Adrenal gland (tissue), 12 donors: Measurements from ENCODE around the gene SPACA1. TPM values are rescaled to one million over a fixed set of nuclear protein-coding genes. Genes with fewer than 3 reads are reported as not detected.

Source experiments
- DNase-seq, 7 donors: peaks; one replicate each; pipeline ENCODE4 v3.0.0-alpha.2; 2019 to 2020
- H3K27ac ChIP-seq, 5 donors: fragments of 200-600 bp; sonication (generic) in 4 of 5; 1 replicate in 3 of 5; 2 replicates in 2 of 5; pipeline versions ENCODE4 v1.5.1 to v1.8.0; 2016 to 2020; ENCODE audit warnings: mild to moderate bottlenecking in 1 of 5
- H3K27me3 ChIP-seq: fragments of 200-600 bp; 2 replicates; pipeline ENCODE4 v1.8.0; 2021
- H3K36me3 ChIP-seq, 2 donors: fragments of 200-600 bp; replicated peaks in 1 of 2; 1 replicate in 1 of 2; 2 replicates in 1 of 2; pipeline versions ENCODE4 v1.5.1 to v1.8.0; 2018 to 2022
- H3K4me1 ChIP-seq, 2 donors: fragments of 200-600 bp; replicated peaks in 1 of 2; 1 replicate in 1 of 2; 2 replicates in 1 of 2; pipeline versions ENCODE4 v1.5.1 to v1.8.0; 2018 to 2021
- H3K4me3 ChIP-seq, 4 donors: fragments of 200-600 bp; sonication (generic) in 3 of 4; one replicate each; pipeline ENCODE4 v1.5.1; 2016 to 2018
- H3K9me3 ChIP-seq, 3 donors: fragments of 200-600 bp; sonication (generic) in 1 of 3; replicated peaks in 1 of 3; 1 replicate in 2 of 3; 2 replicates in 1 of 3; pipeline versions ENCODE4 v1.5.1 to v1.8.0; 2016 to 2021
- CTCF ChIP-seq, 6 experiments: fragments of 450-650 bp in 4 of 6; fragments of 200-600 bp in 2 of 6; sonication (generic) in 1 of 6; IDR thresholded peaks; 1 replicate in 5 of 6; 2 replicates in 1 of 6; pipeline versions ENCODE4 v1.5.1 to v1.8.0; 2016 to 2021; ENCODE audit warnings: antibody characterized with exemption in 6 of 6, mild to moderate bottlenecking in 2 of 6, moderate library complexity in 1 of 6
- POLR2A ChIP-seq, 2 donors: fragments of 450-650 bp; IDR thresholded peaks; one replicate each; pipeline ENCODE4 v1.6.1; 2017; ENCODE audit warnings: antibody characterized with exemption in 2 of 2, mild to moderate bottlenecking in 2 of 2, moderate library complexity in 1 of 2
- WGBS, 4 donors: extraction: QIAGEN DNeasy Blood & Tissue Kit in 2 of 4; methylation state at CpG; one replicate each; pipeline versions ENCODE4 v1.1.5 to v1.1.7; 2013 to 2017; 5-methylcytosine and 5-hydroxymethylcytosine counted together
- intact Hi-C, 2 donors: fragments of 100-400 bp; cut with DNase I; formaldehyde crosslinking; loops; one replicate each; pipeline versions ENCODE4 v1.14.1 to v1.15.0; 2022 to 2023
- polyA plus RNA-seq, 3 donors: library from polyadenylated mRNA; stranded (reverse); fragments of 200-250 nt in 2 of 3; fragments of 350-450 nt in 1 of 3; fragmentation: Illumina TruSeq in 1 of 3; extraction: RNeasy Lipid Tissue Mini Kit (QIAGEN cat#74804) in 1 of 3; gene quantifications; one replicate each; pipeline ENCODE4 v1.2.3, GENCODE V29; 2013 to 2014
- total RNA-seq, 9 donors: library from RNA; depleted of rRNA in 4 of 9; stranded (reverse); fragments of >200 nt in 4 of 9; fragments of 120-200 nt in 1 of 9; fragmentation: NEBNext Ultra II Directional in 1 of 9; extraction: Animal tissue kit (Norgen Biotek cat#: 25700) in 1 of 9; gene quantifications; one replicate each; pipeline versions ENCODE4 v1.1.0 to v1.2.4, GENCODE V29; 2013 to 2023
- donor health status: healthy with polysubstance abuse.
- donor health status: Bipolar disorder and iron deficiency.
- donor health status: DM: yes; HTN: yes; CAD: no.
- donor health status: DM: no; HTN: no; CAD: no.
- donor health status: DM: no; HTN: no; CAD: no.
- donor health status: DM: yes; HTN: yes; CAD: no.

Gene SPACA1
- total and polyA plus RNA-seq, 12 donors = not detected

GRCh38 chr6:88006557-88006956 is 41.1 kb upstream of the SPACA1 start:
- TF ChIP-seq POLR2A (IDR thresholded peaks at IDR 0.05) (no peak), CTCF (IDR thresholded peaks at IDR 0.05) (no peak)
- Histone ChIP-seq H3K4me3 (no peak overlapping the region), H3K9me3 (no peaks in the 10 kb centered on the region), H3K4me1 (no peaks in the 10 kb centered on the region), H3K27ac (no peak overlapping the region), H3K36me3 (no peaks in the 10 kb centered on the region), H3K27me3 (peaks cover 10% of the 10 kb centered on the region)
- no peak for DNase-seq
- WGBS, 4 donors = 33 to 41% (median 37%) methylated on average over 12 of the region's 12 CpGs
- intact Hi-C loops = no loop called here

- DNase-seq = no peak
- intact Hi-C loops = no loop called here
- TF ChIP-seq POLR2A (IDR thresholded peaks at IDR 0.05) = no peak
- no peak for TF ChIP-seq CTCF (IDR thresholded peaks at IDR 0.05)
- no peaks in the 10 kb centered on the region for H3K9me3 ChIP-seq
- peaks cover 4 to 7% of the 10 kb centered on the region in 2 donors for H3K4me1 ChIP-seq
- no peaks in the 10 kb centered on the region for H3K36me3 ChIP-seq
- peaks cover 10% of the 10 kb centered on the region for H3K27me3 ChIP-seq
- 57 to 61% (median 57%) methylated on average over 4 of the region's 4 CpGs for WGBS, 4 donors
- H3K27ac ChIP-seq = no peak overlapping the region
- H3K4me3 ChIP-seq = no peak overlapping the region
Observed at GRCh38 chr6:88008411-88008810, 39.2 kb upstream of the SPACA1 start.

- H3K4me3 ChIP-seq = no peak overlapping the region
- DNase-seq = no peak
- intact Hi-C loops = no loop called here
- no peaks in the 10 kb centered on the region for H3K36me3 ChIP-seq
- no peaks in the 10 kb centered on the region for H3K9me3 ChIP-seq
- no peak overlapping the region for H3K27ac ChIP-seq
- H3K4me1 ChIP-seq = peaks cover 4 to 7% of the 10 kb centered on the region in 2 donors
- 36 to 40% (median 38%) methylated on average over 2 of the region's 2 CpGs for WGBS, 4 donors
- peaks cover 8% of the 10 kb centered on the region for H3K27me3 ChIP-seq
- TF ChIP-seq CTCF (IDR thresholded peaks at IDR 0.05) = no peak
- no peak for TF ChIP-seq POLR2A (IDR thresholded peaks at IDR 0.05)
Observed at GRCh38 chr6:88008831-88009231, 38.8 kb upstream of the SPACA1 start.

GRCh38 chr6:88013015-88013414 is 34.6 kb upstream of the SPACA1 start:
- Histone ChIP-seq H3K36me3 (no peaks in the 10 kb centered on the region), H3K4me1 (peaks cover 4 to 7% of the 10 kb centered on the region in 2 donors), H3K4me3 (no peak overlapping the region), H3K27me3 (no peaks in the 10 kb centered on the region), H3K9me3 (no peaks in the 10 kb centered on the region), H3K27ac (no peak overlapping the region)
- intact Hi-C loops = no loop called here
- 49 to 56% (median 53%) methylated on average over 3 of the region's 3 CpGs for WGBS, 4 donors
- DNase-seq = peak in 4 of 7 donors; percentile 5 to 21 (median 12)
- TF ChIP-seq CTCF (IDR thresholded peaks at IDR 0.05) (no peak), POLR2A (IDR thresholded peaks at IDR 0.05) (no peak)
